Measurements from ENCODE around the gene RAB11FIP4. TPM values are rescaled to one million over a fixed set of nuclear protein-coding genes. Genes with fewer than 3 reads are reported as not detected.

Gene RAB11FIP4
- total RNA-seq, 1 donor from 2014 or later = 103 TPM

Small RNA genes lying within 50 kb of the gene (microRNA-seq; reads per million reads assigned to microRNA genes)
- gene MIR193A (ENCODE audit: unreplicated experiment) (208 reads per million, percentile 81 among the genes with 10 or more reads in this experiment), gene MIR365B (ENCODE audit: unreplicated experiment) (1.4 reads per million, percentile 3 among the genes with 10 or more reads in this experiment), gene MIR4725 (ENCODE audit: unreplicated experiment) (10.2 reads per million, percentile 49 among the genes with 10 or more reads in this experiment)

Other genes starting within 250 kb of the RAB11FIP4 start
- not detected for gene OMG, start 94.4 kb upstream of the RAB11FIP4 start, total RNA-seq (ENCODE audit: unreplicated experiment)
- not detected for gene EVI2B, start 77.6 kb upstream of the RAB11FIP4 start, total RNA-seq (ENCODE audit: unreplicated experiment)
- not detected for gene EVI2A, start 70.1 kb upstream of the RAB11FIP4 start, total RNA-seq (ENCODE audit: unreplicated experiment)

Measured in glutamatergic neuron (in vitro differentiated cells).